Measurements from ENCODE around the gene PTPRT.
"Not testable (repeated sequence)": the region's sequence is repeated elsewhere in the genome, so short reads cannot be mapped to it uniquely, and the experiment has no call there.

PTPRT gene

DNA sequence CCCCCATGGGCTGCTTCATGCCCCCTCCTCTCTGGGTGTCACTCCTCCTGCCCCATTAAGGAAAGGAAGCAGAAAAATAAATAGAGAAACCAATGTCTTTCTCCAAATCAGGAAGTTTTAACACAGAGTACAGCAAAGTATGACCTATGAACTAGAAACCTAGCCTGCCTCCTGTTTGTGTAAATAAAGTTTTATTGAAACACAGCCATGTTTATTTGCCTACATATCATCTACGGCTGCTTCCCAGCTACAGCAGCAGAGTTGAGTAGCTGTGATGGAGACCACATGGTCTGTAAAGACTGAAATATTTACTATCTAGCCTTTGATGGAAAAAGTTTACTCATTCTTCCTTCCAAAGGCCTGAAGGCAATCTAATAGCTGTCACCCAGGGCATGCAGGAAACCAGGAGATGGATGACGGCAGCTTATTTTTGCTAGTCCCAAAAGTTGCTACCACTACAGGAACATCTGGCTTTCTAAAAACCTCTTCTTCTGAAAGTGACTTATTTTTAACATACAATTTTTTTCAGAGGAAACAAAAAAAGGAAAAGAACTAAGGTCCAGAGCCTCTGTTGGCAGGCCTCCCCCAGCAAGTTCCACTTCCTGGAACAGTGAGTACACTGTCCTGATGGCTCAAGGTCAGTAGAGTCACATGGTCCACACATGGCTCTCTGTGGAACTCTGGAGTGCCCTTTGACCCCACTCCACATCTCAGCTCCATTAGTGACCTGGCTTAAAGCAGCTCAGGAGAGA is 287.8 kb downstream of the PTPRT start:
- no peak for DNase-seq

DNA sequence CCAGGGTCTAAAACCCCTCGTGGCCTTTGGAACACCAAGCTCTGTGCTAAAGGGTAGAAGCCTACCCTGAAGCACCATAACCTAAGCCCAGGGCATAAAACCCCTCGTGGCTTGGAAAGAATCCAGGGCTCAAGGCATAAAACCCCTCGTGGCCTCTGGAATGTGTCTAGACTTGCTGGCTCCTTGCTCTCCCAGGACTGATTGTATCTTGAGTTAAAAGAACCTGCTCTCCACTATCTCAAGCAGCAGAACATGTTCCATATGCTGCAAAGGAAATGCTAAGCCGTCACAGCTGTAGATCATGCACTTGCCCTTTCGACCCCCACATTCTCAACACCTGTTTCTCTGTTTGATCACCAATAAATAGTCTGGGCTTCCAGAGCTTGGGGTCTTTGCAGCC is 288.9 kb downstream of the PTPRT start:
- not testable (repeated sequence) for DNase-seq

DNA sequence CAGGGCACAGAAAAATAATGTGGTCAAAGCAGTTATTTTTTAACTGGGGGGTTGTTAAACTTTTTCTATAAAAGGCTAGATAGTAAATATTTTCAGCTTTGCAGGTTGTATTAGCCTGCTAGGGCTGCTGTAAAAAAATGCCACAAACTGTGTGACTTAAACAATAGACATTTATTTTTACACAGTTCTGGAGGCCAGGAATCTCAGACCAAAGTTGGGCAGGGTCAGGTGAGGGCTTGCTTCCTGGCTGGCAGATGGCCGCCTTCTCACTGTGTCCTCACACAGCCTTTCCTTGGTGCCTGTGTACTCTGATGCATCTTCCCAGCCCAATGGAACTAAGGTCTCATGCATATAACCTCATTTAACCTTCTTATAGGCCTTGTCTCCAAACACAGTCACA is 294.7 kb downstream of the PTPRT start:
- DNase-seq, result no peak

DNA sequence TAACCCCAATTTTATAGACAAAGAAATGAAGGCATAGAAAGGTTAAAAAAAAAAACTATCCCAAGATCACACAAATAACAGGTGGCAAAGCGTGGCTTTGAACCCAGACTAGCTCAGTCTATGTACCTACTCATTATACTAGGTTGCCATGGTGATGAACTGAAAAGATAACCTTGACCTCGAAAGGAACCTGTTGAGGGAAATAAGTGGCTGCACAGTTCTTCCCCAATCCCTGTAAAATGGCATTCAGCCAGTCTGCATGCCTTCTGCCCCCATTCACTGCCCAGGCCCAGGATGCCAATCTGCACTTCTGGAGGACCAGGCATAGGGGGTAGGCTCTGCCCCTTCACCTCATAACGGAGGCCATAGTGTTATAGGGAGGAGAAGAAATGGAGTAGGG is 295.2 kb downstream of the PTPRT start:
- DNase-seq, result no peak

DNA sequence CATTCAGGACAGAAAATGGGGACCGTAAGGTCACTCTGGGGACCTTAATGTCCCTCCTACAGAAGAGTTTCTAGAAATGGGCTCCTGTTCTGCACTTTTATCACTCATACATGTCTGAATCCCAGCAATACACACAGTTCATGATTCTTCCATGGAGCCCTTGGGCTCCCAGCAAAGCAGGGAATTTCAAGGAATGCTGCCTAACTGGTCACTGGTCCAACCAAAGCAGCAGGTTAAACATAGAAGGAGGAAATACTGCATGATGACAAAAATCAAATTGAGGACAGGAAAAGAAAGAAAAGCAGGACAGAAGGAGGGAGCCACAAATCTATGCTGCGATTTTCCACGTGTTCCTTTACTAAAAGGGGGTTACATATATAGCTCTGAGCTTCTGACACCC is 300.2 kb downstream of the PTPRT start:
- DNase-seq, result no peak

DNA sequence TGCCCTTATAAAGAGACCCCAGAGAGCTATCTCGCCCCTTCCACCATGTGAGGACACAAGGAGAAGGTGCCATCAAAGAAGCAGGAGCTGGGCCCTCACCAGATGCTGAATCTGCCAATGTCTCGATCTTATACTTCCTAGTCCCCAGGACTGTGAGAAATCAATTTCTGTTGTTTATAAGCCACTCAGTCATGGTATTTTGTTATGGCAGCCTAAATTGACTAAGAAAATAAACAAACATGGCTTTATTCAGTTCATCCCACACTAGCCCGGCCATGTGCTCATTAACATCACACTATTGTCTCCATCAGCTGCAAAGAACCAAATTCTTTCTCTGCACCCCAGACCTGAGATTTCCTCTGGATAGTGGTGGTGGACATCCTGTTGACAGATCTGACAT is 302.4 kb downstream of the PTPRT start:
- DNase-seq, result no peak

DNA sequence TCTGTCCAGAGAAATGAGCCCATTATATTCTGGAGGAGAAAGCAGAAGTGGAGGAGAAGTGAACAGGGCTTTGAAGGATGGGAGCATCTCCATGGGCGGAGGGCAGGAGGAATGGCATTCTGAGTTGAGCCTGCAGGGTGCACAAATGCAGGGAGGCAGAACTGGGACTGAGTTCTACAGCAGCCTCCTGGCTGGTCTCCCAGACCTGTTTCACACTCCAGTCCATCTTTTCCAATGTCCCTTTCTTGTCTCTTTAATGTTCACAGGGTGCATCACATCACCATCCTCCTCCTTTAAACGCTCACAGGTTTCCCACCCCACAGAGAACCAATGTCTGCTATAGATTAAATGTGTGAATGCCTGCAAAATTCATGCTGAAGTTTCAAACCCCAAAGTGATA is 302.9 kb downstream of the PTPRT start:
- DNase-seq, result no peak

DNA sequence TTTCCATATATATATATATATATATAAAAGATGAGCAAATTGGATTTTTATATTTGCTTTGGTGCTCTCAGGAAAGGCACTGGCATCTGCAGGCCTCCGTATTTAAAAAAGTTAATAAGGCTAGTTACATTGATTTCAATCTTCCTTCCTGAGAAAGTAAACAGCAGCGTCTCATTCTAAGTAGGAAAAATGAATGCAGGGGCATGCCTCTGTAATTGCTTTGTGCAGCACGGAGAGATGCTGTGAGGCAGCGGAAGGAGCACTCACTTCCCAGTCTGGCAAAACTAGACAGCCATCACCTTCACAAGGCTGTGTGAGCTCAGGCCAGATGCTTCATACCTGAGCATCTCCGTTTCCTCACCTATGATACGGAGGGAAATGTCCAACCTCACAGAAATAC is 303.7 kb downstream of the PTPRT start:
- no peak for DNase-seq

DNA sequence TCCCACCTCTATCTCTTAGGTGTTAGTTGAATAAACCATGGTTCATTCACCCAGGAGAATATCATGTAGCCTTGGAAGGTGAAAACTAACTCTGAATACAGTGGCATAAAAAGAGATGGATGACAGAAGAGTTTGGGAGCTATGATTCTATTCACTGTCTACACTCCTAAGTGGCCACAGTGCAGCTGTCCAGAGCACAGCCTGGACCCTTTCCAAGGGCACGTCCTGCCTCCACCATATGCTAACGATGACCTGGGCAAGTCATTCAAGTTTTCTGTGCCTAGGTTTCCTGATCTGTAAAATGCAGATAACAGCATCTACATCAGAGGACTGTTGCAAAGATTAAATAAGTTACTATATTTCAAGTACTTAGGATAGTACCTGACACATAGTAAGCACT is 314.1 kb downstream of the PTPRT start:
- no peak for DNase-seq

DNA sequence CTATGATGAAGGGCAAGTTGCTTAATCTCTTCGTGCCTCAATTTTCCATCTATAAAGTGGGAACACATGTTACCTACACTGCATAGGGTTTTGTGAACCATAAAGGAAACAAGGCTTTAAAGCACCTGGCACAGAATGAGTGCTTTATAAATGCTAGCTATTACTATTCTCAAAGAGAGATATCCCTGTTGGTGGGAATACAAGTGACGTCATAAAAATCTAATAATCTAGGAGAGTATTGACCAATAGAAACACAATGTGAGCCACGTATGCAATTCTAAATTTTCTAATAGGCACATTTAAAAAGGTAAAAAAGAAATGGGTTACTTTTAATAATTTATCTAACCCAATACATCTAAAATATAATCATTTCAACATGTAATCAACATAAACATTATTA is 316.4 kb downstream of the PTPRT start:
- no peak for DNase-seq

DNA sequence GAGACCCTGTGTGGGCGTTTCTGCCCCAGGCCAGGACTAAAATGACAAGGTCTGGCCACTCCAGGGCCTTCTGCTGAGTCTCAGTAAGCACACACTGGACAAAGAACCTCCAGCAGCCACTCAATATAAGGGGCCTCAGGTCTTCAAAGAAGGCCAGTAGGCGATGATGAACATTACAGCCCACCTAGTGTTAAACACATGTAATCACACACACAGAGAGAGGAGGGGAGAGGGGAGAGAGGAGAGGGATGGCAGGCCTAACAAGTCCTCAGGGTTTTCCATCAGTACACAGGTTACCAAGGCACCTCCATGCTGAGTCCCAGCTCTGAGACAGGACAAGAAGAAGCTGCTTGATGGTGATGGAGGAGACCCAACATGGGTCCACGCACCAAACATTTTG is 325.6 kb downstream of the PTPRT start:
- no peak for DNase-seq

DNA sequence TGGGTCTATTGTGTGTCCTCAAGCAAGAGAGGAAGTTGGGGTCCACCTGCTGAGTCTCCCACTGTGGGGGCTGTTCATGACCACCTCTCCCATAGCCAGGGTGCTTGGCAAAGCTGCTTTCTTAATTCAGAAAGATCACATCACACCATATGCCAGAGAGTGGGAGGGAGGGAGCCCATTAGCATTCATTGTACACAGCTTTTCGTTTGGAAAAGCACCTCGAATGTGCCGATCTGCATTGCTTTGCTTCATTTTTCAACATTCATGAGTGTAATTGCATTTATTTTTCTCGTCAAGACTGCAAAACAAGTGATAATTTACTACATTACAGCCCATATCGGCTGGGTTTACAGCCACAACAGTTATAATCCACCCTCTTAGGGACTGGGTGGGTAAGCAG is 327.3 kb downstream of the PTPRT start:
- DNase-seq, result no peak

DNA sequence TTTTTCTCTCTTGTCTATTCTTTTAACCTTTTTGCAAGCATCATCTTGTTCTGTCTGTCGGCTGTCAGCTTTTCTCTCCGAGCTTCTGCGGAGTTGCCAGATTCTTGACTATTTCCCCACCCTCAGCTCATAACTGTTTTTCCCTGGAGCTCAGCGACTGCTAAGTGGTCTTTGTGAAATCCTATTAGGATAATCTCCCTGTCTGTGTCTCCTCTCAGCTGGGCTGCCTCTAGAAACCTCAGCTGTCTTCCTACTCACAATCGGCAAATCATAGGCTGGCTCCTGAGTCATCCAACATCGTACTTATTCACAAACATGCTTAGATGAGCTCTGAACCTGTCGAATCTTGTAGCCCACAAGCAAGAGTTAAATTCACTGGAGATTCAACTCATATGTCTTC is 332.3 kb downstream of the PTPRT start:
- DNase-seq, result no peak

DNA sequence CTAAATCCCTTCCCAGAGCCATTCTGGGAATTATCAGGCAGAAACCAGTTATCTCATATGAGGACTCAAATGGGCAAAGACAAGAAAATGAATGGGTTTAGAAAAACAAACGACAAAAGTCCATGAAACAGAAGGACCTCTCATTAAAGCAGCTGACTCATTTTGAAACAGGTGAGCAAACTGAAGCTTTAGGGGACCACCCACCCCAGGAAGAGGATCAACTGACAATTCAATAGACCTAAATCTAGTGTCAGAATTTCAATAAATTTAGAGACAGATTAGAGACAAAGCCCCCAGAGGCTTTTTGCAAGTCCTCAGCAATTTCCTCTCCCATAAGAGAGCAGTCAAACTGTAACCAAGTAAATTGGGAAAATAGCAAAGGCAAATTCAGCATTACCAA is 333.8 kb downstream of the PTPRT start:
- no peak for DNase-seq

DNA sequence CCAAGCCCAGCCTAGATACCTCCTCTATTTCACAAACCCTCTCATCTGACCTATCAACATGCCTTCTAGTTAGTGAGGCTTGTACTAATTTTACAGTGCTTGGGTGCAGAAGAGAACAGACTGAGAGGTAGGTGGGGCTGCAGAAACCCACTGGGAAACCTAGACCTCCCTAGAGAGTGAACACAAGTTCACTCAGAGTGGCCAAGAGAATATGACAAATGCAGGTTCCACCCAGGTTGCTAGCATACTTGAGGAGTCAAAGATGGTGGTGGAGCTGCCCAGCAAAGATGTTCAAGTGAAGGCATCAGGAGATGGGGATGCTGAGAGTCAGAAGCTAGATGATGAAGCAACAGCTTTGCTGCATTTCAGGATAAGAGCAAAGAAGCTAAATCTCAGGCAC is 337.0 kb downstream of the PTPRT start:
- DNase-seq, result no peak

DNA sequence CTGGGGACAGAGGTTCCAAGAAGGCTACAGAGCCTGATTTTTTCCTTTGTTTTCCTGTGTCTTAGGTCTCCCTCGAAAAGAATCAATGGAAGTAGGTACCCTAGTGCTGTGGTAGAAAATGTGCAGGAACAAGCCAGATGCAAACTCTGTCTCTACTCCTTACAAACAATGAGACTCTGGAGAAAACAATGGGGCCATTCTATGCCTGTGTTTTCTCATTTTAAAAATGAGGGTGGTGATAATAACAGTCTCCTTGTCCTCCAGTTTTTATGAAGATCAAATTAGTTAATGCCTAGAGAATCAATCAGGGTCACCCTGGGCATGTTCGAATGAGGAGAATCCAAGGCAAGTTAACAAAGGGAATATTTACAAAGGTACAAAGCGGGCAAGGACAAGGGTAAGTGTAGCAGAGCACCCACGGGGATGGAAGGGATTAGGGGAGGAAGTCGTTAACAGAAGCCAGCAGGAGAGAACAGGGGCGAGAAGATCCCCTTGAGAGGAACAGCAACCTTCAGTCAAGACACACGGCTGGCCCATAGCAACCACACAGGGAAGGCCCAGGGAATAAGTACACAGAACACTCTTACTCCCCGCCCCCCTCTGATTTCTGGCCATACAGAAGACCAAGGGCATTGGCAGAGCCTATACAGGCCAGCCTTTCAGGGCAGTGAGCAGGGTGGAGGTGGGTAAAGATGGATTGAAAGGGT is 342.8 kb downstream of the PTPRT start:
- DNase-seq, result no peak

DNA sequence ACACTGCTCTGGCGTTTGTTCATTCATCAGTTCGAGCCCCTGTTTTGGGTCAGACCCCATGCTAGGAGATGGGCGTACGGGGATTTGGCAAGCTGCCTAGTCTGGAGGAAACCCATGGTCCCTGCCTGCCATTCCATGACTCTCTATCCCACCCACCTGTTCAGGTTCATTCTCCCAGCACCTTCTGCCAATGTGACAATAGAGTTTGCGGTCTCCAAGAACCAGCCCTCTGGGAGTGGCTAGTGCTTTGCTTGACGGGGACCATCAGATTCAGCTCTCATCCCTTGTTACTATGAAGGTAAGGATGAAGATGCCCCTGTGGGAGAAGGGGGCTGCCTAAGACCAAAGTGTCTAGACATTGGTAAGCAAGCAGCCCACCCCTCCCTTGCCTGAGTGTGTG is 345.0 kb downstream of the PTPRT start:
- no peak for DNase-seq

DNA sequence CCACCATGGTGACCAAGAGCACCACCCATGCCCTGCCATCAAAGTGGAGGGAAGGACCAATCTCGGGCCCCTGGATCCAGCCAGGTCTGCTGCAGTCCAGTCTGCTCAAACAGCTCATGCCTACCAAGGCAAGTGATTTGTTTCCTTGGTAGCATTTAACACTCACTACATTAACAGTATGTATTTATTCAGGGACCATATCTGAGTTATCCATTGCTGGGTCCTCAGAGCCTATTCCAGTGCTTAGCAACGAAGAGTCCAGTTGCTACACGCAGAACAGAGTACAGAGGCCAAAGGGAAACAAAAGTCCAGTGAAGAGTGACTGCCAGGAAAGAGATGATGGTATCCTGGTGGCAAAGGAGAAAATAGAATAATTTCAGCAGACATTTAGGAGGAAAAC is 352.2 kb downstream of the PTPRT start:
- DNase-seq, result no peak

DNA sequence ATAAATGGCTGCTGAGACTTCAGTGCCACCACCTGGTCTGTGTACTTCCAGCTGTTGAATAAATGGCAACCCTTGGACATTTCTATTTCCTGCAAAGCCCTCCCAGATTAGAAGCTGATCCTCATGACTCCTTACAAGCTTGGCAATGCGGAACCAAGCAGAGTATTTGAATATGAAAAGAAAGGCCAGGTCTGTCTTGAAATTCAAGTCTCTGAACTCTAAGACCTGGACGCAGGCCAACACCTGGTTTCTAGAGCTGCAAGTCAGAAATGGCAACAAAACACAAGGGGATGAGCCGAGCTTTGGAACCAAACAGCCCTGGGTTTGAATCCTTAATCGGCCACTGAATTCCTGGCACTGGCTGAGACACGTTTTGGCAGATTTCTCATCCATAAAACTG is 353.4 kb downstream of the PTPRT start:
- DNase-seq, result no peak

DNA sequence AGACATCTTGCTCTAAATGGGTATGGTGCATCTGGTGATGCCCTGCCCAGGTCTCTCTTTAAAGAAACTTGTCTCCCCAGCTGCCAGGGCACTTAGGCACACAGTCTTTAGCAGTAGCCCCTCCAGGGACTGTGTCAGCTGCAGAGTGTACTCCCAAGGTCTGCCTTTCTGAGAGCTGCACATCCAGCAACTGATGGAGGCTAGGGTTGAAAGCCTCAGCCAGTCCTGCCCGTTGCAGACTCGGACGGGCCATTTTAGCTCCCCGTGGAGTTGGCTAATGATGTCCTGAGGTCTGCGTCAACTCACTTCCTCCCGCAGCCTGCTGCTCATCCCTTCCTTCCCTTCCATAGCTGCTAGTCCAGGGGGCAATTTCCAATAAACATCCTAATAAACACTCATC is 381.8 kb downstream of the PTPRT start:
- DNase-seq, result no peak

DNA sequence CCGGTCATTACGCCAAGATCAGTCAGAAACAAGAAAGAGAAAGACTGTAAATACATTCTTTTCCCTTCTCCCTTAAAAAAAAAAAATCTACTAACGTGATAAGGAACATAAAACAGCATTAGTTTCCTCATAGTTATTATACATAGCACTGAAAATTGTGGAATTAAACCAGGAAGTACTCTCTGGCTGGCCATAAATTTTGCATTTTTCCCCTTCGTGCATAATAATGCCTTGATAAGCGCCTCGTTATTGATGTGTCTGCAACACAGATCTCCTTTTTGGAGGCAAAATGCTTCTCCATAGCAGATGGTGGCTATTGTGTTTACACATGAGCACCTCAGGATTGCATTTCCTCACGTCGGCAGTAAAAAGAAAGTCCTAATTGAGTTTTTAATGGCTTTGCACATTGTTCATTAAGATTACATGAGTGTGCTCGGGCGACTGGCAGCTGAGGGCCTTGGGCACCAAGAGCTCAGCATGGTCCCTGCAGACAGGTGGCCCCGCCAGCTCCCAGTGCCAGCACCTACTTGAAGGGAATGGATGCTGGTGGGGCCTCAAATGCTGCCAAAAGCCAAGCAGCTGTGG is 394.5 kb downstream of the PTPRT start:
- no peak for DNase-seq

DNA sequence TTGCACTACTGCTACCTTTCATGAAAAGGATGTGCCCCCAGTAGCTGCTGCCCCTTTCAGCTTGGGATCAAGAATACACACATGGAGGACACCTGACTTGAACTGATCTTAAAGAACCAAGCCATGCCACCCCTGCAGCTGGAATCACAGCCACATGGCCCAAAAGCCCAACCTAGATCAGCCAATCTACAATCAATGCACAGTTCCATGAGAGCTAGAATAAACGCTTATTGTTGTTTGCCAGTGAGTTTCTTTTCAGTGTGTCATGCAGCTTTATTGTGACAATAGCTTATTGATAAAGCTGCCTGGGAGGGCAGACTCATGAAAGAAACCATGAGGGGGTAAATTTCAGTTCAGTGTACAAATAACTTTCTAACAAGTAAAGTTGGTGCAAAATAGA is 397.7 kb downstream of the PTPRT start:
- DNase-seq, result no peak

DNA sequence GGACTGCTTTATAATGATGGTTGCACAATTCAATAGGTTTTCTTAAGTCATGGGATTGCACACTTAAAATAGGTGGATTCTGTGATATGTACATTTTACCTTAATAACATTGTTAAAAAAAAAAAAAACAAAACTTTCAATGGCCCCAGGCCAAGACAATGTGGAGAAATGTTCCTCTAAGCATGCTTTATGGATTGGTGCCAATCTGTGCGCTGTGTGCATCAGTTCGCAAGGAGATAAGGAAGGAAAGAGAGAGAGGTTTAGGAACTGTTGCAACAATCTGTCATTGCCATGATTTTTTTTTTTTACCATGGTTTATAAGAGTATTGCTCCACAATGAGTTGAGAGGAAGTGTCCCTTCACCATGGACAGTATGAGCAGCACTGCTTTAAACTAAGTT is 399.6 kb downstream of the PTPRT start:
- DNase-seq, result no peak

DNA sequence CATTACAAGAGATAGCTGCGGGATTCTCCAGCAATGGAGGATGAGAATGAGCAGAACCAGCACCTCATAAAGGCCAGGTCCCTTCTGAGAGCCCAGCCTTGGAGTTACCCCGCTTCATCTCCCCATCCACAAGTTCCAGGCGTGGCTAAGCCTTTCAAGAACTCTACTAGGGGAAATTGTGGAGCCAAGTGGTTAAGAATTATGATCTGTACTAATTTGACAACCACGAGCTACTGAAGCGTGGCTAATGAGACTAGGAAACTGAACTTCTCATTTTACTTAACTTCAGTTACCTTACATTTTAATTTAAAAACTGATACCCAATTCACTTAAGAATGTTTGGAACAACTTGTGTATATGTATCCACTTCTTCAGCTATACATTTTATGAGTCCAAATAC is 401.0 kb downstream of the PTPRT start:
- DNase-seq, result no peak

DNA sequence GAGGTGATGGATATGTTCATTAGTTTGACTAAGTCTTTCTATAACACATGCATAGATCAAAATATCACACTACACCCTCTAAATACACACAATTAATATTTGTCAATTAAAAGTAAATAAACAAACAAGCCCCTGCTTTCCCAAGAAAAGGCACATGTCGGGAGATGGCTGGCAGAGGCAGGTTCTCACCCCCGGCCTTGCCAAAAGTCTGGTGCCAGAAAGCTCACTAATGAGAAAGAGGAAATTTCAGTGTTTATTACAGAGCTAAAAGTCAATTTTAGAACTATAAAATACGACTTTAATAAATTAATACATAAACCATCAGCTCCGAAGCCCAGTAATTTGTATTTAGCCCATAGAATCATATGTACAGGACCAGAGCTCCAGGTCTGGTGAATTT is 404.7 kb downstream of the PTPRT start:
- DNase-seq, result no peak
